NT2/D1 (cell line): ENCODE data around the gene FRMD5.

Experiments used
- SUZ12 ChIP-seq: IDR thresholded peaks from 2 replicates; pipeline ENCODE4 v1.6.1; 2011; ENCODE audit not compliant: insufficient read length, insufficient read depth; ENCODE audit errors: extremely low read depth
- YY1 ChIP-seq: IDR thresholded peaks from 2 replicates; pipeline ENCODE4 v1.6.1; 2011; ENCODE audit not compliant: insufficient read length, insufficient read depth
- ZNF274 ChIP-seq: IDR thresholded peaks from 2 replicates; pipeline ENCODE4 v1.6.1; 2011; ENCODE audit warnings: mild to moderate bottlenecking, low read depth, low read length

DNA sequence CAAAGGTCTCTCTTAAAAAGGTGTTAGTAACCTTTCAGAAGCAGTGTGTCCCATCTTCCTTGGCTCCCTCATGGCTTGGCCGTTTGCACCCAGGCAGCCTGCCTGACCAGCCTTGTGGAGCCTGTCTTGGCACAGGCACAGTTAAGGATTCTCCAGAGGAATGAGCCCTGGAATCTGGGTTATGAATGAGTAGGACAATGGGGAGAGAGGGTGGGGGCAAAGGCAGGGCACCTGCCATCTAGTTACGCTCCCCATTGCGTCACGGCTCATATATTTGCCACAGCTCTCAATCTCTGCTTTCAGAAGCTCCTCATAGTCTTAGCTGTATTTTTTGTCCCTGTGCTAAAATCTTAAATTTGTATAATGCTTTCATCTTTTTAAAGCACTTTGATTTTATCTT, 317.7 kb downstream of the FRMD5 start:
- TF ChIP-seq ZNF274 (no peak), YY1 (no peak), SUZ12 (no peak)
